ENCODE measurements around the gene MIDN. TPM values are rescaled to one million over a fixed set of nuclear protein-coding genes. Genes with fewer than 3 reads are reported as not detected.

MIDN gene
- total RNA-seq, 1 experiment from 2014 or later = 9.1 TPM

Other genes starting within 250 kb of the MIDN start
- gene GRIN3B, start 248.2 kb upstream of the MIDN start, total RNA-seq (2014; rRNA removed; shearing (Covaris generic)) = not detected in 2 replicates
- 61.0 and 66.8 TPM in 2 replicates for gene TMEM259, start 227.5 kb upstream of the MIDN start, total RNA-seq (2014; rRNA removed; shearing (Covaris generic))
- not detected in 2 replicates for gene RNU6-2, start 227.1 kb upstream of the MIDN start, total RNA-seq (2014; rRNA removed; shearing (Covaris generic))
- gene CNN2, start 222.0 kb upstream of the MIDN start, total RNA-seq (2014; rRNA removed; shearing (Covaris generic)) = 87.2 and 91.4 TPM in 2 replicates
- 7.8 and 11.0 TPM in 2 replicates for gene ABCA7, start 208.5 kb upstream of the MIDN start, total RNA-seq (2014; rRNA removed; shearing (Covaris generic))
- gene ARHGAP45, start 181.4 kb upstream of the MIDN start, total RNA-seq (2014; rRNA removed; shearing (Covaris generic)) = 2.9 TPM in 2 replicates
- 176 and 183 TPM in 2 replicates for gene POLR2E, start 153.2 kb upstream of the MIDN start, total RNA-seq (2014; rRNA removed; shearing (Covaris generic))
- 232 and 290 TPM in 2 replicates for gene GPX4, start 144.6 kb upstream of the MIDN start, total RNA-seq (2014; rRNA removed; shearing (Covaris generic))
- gene SBNO2, start 74.3 kb upstream of the MIDN start, total RNA-seq (2014; rRNA removed; shearing (Covaris generic)) = 15.0 and 17.1 TPM in 2 replicates
- 40.4 and 43.6 TPM in 2 replicates for gene STK11, start 42.8 kb upstream of the MIDN start, total RNA-seq (2014; rRNA removed; shearing (Covaris generic))
- 1.2 and 1.9 TPM in 2 replicates for gene CBARP, start 10.6 kb upstream of the MIDN start, total RNA-seq (2014; rRNA removed; shearing (Covaris generic))
- 25.5 and 32.2 TPM in 2 replicates for gene ATP5F1D, start 6.8 kb upstream of the MIDN start, total RNA-seq (2014; rRNA removed; shearing (Covaris generic))
- gene CIRBP, start 20.7 kb downstream of the MIDN start, total RNA-seq (2014; rRNA removed; shearing (Covaris generic)) = 159 and 181 TPM in 2 replicates
- 22.3 and 25.1 TPM in 2 replicates for gene FAM174C, start 26.9 kb downstream of the MIDN start, total RNA-seq (2014; rRNA removed; shearing (Covaris generic))
- gene EFNA2, start 37.3 kb downstream of the MIDN start, total RNA-seq (2014; rRNA removed; shearing (Covaris generic)) = 1.0 and 2.8 TPM in 2 replicates
- gene NDUFS7, start 135.3 kb downstream of the MIDN start, total RNA-seq (2014; rRNA removed; shearing (Covaris generic)) = 31.4 and 39.6 TPM in 2 replicates
- 13.7 and 15.2 TPM in 2 replicates for gene GAMT, start 153.0 kb downstream of the MIDN start, total RNA-seq (2014; rRNA removed; shearing (Covaris generic))
- 132 and 138 TPM in 2 replicates for gene DAZAP1, start 159.0 kb downstream of the MIDN start, total RNA-seq (2014; rRNA removed; shearing (Covaris generic))
- 1,359 and 1,591 TPM in 2 replicates for gene RPS15, start 189.8 kb downstream of the MIDN start, total RNA-seq (2014; rRNA removed; shearing (Covaris generic))
- 0.13 and 0.24 TPM in 2 replicates for gene APC2, start 201.5 kb downstream of the MIDN start, total RNA-seq (2014; rRNA removed; shearing (Covaris generic))
- gene C19orf25, start 230.6 kb downstream of the MIDN start, total RNA-seq (2014; rRNA removed; shearing (Covaris generic)) = 26.6 and 29.4 TPM in 2 replicates
- 0.58 and 1.1 TPM in 2 replicates for gene PCSK4, start 241.8 kb downstream of the MIDN start, total RNA-seq (2014; rRNA removed; shearing (Covaris generic))
- gene REEP6, start 242.6 kb downstream of the MIDN start, total RNA-seq (2014; rRNA removed; shearing (Covaris generic)) = 0.41 and 0.45 TPM in 2 replicates